Activated CD4-positive, alpha-beta T cell treated with anti-CD3 and anti-CD28 coated beads for 1 hour (primary cell): ENCODE results near the gene FH.

ENCODE experiments used
- DNase-seq: peaks from one replicate; pipeline ENCODE4 v3.0.0-alpha.2; 2020

The FH gene

DNA sequence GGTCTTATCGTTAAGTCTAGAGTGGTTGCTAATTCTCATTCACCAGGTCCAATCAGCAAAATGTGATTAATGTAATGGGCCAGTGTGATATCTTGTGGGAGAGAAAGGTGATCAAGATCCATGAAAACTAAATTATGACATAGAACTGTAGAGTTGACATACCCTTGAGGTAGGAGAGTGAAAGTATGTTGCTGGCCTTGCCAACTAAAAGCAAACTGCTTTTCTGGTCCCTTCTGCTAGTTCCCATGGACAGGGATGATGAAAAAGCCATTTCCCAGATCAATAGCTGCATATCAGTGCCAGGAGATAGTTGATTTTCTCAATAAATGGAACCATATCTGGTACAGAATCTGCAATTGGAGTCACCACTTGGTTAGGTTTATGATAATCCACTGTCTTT lies 65.8 kb downstream of the FH start:
- DNase-seq, result no peak

DNA sequence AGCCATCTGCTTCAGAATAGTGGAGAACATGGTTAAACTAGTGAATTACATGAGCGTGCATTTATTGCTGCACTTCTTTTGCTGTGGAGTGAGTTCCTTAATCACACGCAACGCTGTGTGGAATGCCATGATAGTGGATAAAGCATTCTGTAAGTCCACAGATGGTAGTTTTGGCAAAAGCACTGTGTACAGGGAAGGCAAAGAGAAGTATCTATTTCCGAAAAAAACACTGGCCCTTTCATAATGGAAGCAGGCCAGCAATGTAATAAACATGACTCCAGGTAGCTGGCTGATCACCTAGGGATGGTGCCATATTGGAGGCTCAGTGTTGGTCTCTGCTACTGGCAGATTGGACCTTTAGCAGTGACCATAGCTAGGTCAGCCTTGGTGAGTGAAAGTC lies 67.6 kb downstream of the FH start:
- DNase-seq, result no peak
